ENCODE data around the gene UQCR11. TPM values are rescaled to one million over a fixed set of nuclear protein-coding genes. Genes with fewer than 3 reads are reported as not detected.
A peak's percentile ranks its signal among the peaks of the same experiment; 100 is the strongest.

UQCR11 gene
- total RNA-seq, 1 donor from 2014 or later, result 203 TPM

GRCh38 chr19:1555487-1556389 is 49.5 kb downstream of the UQCR11 start:
- Mint-ChIP-seq H3K4me1 (ENCODE audit: unreplicated experiment) (peaks cover 2% of the 10 kb centered on the region), H3K9me3 (ENCODE audit: unreplicated experiment) (no peaks in the 10 kb centered on the region), H3K4me3 (ENCODE audit: unreplicated experiment) (no peak overlapping the region), H3K36me3 (ENCODE audit: unreplicated experiment) (peaks cover 3% of the 10 kb centered on the region), H3K27ac (ENCODE audit: unreplicated experiment) (no peak overlapping the region), H3K27me3 (ENCODE audit: unreplicated experiment) (no peaks in the 10 kb centered on the region)
- TF ChIP-seq, protein P1, sequence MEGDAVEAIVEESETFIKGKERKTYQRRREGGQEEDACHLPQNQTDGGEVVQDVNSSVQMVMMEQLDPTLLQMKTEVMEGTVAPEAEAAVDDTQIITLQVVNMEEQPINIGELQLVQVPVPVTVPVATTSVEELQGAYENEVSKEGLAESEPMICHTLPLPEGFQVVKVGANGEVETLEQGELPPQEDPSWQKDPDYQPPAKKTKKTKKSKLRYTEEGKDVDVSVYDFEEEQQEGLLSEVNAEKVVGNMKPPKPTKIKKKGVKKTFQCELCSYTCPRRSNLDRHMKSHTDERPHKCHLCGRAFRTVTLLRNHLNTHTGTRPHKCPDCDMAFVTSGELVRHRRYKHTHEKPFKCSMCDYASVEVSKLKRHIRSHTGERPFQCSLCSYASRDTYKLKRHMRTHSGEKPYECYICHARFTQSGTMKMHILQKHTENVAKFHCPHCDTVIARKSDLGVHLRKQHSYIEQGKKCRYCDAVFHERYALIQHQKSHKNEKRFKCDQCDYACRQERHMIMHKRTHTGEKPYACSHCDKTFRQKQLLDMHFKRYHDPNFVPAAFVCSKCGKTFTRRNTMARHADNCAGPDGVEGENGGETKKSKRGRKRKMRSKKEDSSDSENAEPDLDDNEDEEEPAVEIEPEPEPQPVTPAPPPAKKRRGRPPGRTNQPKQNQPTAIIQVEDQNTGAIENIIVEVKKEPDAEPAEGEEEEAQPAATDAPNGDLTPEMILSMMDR (IDR thresholded peaks at IDR 0.05), result no peak
- no peak for DNase-seq (ENCODE audit: extremely low spot score, unreplicated experiment)

DNA sequence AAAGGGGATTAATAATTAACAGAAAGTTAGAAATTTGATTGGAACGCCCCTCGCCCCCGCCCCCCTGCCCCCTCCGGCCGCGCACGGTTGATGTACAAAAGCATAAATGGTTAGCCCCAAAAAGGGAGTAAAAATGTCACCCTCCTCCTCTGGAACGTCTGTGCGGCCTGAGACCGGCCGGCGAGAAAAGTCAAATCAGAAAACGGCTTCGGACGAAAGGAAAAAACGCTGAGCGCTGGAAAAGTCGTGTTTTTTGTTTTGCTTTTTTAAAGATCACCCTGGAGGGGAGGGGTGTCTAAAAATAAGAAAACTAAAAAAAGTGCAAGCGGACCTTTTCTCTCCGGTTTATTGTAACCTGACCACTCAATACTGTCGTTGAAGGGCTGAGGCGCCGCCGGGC is 50.3 kb downstream of the UQCR11 start:
- TF ChIP-seq, protein P1 (IDR thresholded peaks at IDR 0.05), result no peak
- Mint-ChIP-seq H3K4me1 (ENCODE audit: unreplicated experiment) (no peaks in the 10 kb centered on the region), H3K4me3 (ENCODE audit: unreplicated experiment) (no peak overlapping the region), H3K9me3 (ENCODE audit: unreplicated experiment) (no peaks in the 10 kb centered on the region), H3K27ac (ENCODE audit: unreplicated experiment) (no peak overlapping the region), H3K36me3 (ENCODE audit: unreplicated experiment) (peaks cover 3% of the 10 kb centered on the region), H3K27me3 (ENCODE audit: unreplicated experiment) (no peaks in the 10 kb centered on the region)
- DNase-seq (ENCODE audit: extremely low spot score, unreplicated experiment), result no peak

DNA sequence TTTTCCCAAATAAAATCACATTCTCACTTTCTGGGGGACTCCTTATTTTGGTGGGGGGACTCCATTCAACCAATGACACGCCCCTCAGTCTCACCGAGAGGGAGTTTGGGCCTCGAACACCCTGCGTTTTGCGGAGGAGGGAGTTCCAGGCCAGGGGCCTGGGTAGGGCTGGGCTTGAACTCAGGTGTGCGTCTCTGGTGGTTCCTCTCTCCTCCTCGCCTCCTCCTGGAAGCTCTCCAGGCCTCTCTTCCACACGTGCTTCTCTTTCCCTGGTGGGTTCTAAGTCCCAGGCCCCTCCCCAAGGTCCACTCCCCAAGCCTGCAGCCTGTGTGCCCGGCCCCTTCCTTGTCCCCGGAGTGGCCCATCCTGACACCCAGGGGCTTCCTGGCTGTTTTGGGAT is 51.8 kb downstream of the UQCR11 start:
- TF ChIP-seq, protein P1 (IDR thresholded peaks at IDR 0.05), result no peak
- no peak overlapping the region for H3K27ac Mint-ChIP-seq (ENCODE audit: unreplicated experiment)
- H3K27me3 Mint-ChIP-seq (ENCODE audit: unreplicated experiment), result no peaks in the 10 kb centered on the region
- peaks cover 3% of the 10 kb centered on the region for H3K36me3 Mint-ChIP-seq (ENCODE audit: unreplicated experiment)
- H3K4me1 Mint-ChIP-seq (ENCODE audit: unreplicated experiment), result no peaks in the 10 kb centered on the region
- H3K4me3 Mint-ChIP-seq (ENCODE audit: unreplicated experiment), result no peak overlapping the region
- no peak for DNase-seq (ENCODE audit: extremely low spot score, unreplicated experiment)
- H3K9me3 Mint-ChIP-seq (ENCODE audit: unreplicated experiment), result no peaks in the 10 kb centered on the region

DNA sequence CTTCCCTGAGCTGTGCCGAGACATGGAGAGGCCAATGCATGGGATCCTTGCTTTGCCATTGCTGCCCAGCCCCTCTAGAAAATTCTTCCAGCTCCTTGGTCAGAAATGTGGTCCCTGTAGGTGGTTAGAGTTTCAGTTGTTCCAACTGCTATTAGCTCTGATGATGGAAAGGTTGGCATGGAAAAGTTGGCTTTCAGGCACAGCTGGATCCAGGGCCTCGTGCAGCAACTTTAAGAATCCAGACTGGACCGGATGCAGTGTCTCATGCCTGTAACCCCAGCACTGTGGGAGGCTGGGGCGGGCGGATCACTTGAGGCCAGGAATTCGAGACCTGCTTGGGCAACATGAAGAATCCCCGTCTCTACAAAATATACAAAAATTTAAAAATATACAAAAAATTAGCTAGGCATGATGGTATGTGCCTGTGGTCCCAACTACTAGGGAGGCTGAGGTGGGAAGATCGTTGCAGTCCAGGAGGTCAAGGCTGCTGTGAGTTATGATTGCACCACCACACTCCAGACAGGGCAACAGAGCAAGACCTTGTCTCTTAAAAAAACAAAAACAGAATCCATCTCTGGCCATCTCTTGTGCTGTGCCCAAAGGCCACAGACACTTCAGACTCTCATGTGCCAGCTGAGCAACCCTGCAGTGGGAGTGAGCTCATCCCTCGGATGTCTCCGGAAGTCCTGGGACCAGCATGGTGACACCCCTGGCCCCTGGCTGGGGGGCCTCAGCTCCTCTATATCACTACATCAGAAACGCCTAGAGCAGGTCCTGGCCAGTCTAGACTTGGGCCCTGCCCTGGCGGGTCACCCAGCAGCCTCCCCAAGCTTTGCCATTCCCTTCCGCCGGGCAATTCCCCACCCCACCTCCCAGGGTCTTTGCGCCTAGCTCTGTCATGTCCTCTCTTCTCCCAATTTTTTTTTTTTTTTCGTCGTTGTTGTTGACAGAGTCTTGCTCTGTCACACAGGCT is 53.9 kb downstream of the UQCR11 start:
- no peak overlapping the region for H3K4me3 Mint-ChIP-seq (ENCODE audit: unreplicated experiment)
- H3K36me3 Mint-ChIP-seq (ENCODE audit: unreplicated experiment), result peaks cover 2% of the 10 kb centered on the region
- H3K9me3 Mint-ChIP-seq (ENCODE audit: unreplicated experiment), result no peaks in the 10 kb centered on the region
- peak overlapping the region; percentile 64 for H3K27ac Mint-ChIP-seq (ENCODE audit: unreplicated experiment)
- DNase-seq (ENCODE audit: extremely low spot score, unreplicated experiment), result no peak
- no peaks in the 10 kb centered on the region for H3K27me3 Mint-ChIP-seq (ENCODE audit: unreplicated experiment)
- no peaks in the 10 kb centered on the region for H3K4me1 Mint-ChIP-seq (ENCODE audit: unreplicated experiment)
- TF ChIP-seq, protein P1 (IDR thresholded peaks at IDR 0.05), result no peak
